DLD1 (cell line): ENCODE results near the gene GINM1.

Experiments
- in situ Hi-C: cut with HindIII; loops from 2 replicates; pipeline ENCODE4 v1.10.0; 2017; ENCODE audit warnings: low sequenced_read_pairs

The GINM1 gene

DNA sequence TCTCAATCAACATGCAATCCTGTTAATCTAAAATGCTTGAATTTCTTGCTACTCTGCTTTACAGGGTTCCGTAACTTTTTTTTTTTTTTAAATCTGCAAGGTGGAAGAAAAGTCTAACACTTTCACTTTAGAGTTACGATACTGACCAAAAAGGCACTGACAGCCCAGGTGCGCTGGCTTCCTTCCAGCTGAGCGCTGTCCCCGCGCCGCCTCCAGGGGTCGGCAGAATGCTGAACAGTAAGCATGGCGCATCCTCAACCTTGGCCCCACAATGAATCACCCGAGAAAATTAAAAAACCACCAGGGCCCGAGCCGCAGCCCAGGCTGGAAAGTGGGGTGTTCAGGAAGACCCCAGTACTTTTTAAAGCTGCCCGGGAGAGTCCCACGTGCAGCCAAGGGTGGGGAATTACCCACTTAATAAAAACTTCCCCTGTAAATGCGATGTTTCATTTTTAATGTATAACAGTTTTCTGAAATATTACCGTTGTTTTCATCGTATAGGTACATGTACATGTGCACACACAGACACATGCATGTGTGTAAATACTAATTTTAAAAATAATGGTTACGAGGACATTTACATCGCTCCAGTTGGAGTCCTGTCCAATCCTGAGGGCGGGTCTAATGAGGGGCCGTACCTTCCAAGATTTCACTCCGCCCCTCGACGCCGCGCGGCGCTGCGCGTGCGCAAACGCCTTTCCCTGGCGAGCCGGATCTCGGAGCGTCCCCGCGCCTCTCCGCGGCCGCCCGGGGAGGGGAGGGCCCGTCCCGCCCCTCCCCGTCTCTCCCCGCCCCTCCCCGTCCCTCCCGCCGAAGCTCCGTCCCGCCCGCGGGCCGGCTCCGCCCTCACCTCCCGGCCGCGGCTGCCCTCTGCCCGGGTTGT, at the start of gene GINM1:
Gene GINM1, plus strand, starts transcription at position 849 of the 883 bp plus-strand sequence. CDS start 40 bp downstream, outside the sequence.
- in situ Hi-C loops: no loop called here

GRCh38 chr6:149529650-149530049, 36.5 kb upstream of the GINM1 start:
- in situ Hi-C loops: no loop called here

DNA sequence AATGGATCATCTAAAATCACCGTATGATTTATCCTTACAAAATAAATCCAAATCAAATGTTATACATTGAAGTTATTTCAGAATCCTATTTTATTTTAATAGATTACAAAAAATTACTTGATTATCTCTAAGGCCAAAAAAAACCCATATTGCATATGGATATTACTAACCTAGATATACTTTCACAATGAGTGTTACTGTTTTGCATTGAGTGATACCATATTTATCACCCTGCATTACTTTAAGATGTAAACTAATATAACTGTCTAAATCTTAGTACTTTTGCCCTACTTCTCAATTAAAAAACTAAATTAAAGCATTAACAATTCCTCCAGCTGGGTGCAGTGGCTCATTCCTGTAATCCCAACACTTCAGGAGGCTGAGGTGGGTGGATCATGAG, 31.4 kb upstream of the GINM1 start:
- in situ Hi-C loops: no loop called here

GRCh38 chr6:149541139-149541538, 25.0 kb upstream of the GINM1 start:
- in situ Hi-C loops: no loop called here

GRCh38 chr6:149544646-149545257, 21.4 kb upstream of the GINM1 start:
- in situ Hi-C loops: no loop called here

GRCh38 chr6:149545258-149545753, 20.9 kb upstream of the GINM1 start:
- in situ Hi-C loops: no loop called here

DNA sequence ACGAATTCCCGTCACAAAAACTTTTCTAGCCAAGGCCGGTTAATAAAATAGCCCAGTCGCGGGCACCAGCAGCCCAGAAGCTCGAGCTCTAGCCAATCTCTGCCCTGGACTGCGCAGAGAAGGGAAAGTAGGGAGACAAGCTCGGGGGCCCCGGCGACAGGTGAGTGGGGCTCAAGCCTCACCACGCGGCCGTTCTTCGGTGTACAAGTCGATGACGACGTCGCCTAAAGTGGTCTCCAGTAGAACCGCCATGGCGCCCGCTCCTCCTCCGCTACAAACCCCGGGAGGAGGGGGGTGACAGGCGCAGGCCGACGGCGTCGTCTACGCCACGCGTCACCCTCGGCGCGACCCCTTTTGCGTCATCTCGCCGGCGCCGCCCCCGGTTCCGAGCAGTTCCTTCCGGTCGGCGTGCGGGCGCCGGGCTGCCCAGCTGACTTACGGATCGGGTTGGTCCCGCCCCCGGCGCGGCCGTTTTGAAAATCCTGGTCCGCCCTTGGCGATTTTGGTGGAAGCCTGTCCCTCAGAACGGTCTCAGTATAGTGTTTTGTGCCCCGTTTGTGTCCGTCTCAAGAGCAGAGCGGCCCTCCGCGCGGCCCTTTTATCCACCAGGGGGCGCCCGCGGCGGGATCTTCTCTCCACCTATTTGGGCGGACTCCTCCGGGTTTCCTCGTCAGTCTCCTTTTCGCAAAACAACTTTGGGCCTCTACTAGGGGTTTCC, 20.3 kb upstream of the GINM1 start, which contains the start of gene PPIL4:
Gene PPIL4, minus strand, starts transcription at position 290 of the 718 bp plus-strand sequence. Its CDS starts 38 bp downstream, at position 252.
- in situ Hi-C loops: no loop called here

- in situ Hi-C loops: no loop called here
Observed at GRCh38 chr6:149551920-149552319, 14.3 kb upstream of the GINM1 start.

DNA sequence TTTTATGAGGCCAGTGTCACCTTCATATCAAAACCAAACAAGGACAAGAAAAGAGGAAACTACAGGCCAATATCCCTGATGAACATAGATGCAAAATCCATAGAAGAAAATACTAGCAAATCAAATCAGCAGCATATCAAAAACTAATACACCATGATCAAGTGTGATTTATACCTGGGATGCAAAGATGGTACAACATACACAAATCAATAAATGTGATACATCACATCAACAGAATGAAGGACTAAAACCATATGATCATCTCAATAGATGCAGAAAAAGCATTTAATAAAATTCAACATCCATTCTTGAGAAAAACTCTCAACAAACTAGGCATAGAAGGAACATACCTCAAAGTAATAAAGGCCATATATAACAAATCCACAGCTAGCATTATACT, 8.1 kb upstream of the GINM1 start:
- in situ Hi-C loops: no loop called here

DNA sequence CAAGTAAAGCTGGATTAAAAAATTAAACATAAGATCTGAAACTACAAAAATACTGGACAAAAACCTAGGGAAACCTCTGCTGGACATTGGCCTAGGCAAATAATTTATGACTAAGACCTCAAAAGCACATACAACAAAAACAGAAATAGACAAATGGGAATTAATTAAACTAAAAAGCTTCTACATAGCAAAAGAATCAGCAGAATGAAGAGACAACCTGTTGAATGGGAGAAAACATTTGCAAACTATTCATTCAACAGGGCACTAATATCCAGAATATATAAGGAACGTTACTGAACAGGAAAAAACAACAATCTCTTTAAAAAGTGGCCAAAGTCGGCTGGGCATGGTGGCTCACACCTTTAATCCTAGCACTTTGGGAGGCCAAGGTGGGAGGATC, 6.8 kb upstream of the GINM1 start:
- in situ Hi-C loops: no loop called here

GRCh38 chr6:149560736-149561135, 5.4 kb upstream of the GINM1 start:
- in situ Hi-C loops: no loop called here

DNA sequence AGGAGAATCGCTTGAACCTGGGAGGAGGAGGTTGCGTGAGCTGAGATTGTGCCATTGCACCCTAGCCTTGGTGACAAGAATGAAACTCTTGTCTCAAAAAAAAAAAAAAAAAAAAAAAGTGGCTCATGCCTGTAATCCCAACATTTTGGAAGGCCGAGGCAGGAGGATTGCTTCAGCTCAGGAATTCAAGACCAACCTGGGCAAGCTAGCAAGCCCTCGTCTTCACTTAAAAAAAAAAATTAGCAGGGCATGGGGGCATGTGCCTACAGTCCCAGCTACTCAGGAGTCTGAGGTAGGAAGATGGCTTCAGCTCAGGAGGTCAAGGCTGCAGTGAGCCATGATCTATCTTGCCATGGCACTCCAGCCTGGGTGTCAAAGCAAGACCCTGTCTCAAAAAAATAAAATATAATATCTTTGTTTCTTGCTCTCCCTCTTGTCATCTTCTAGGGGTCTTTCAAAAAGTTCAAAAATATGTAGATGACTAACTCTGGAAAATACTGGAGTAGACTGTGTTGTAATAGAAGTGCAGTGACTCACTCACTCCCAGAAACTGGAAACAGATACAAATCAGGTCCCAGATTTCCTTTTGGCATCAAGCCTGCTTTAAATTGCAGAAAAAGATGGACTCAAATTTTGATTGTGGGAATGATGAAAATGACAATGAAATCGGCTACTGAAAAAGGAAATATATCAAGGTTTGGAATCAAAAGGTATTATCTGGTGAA, 2.8 kb upstream of the GINM1 start:
- in situ Hi-C loops: no loop called here

GRCh38 chr6:149563928-149564325, 2.2 kb upstream of the GINM1 start:
- in situ Hi-C loops: no loop called here

GRCh38 chr6:149566410-149567193, 427 bp downstream of the GINM1 start:
- in situ Hi-C loops: no loop called here

- in situ Hi-C loops: no loop called here
Observed at GRCh38 chr6:149567194-149567586, 1.0 kb downstream of the GINM1 start.

DNA sequence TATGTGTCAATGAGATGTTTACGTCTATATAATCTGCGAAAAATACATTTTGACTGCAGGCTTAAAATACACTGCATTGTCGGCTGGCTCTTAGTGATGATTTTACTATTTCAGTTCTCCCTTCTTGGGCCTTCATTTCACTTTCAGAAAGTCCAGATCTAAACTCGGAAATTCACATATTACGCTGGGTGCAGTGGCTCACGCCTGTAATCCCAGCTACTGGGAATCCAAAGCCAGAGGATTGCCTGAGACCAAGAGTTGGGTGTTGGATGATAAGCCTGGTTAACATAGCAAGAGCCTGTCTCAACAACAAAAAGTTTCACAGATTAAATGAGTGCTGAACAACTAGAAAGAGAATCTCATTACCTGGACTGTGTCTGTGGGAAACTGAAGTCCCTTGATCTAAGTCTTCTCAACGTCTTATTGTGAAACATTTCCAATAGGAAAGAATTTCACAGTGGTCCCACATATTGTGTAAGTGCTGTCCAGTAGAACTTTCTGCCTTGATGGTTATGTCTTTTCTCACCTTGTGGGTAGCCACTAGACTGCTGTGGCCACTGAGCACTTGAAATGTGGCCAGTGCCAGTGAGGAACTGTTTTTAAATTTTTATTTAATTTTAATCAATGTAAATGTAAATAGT, 1.9 kb downstream of the GINM1 start:
- in situ Hi-C loops: no loop called here

- in situ Hi-C loops: no loop called here
Observed at GRCh38 chr6:149580880-149581279, 14.7 kb downstream of the GINM1 start.

DNA sequence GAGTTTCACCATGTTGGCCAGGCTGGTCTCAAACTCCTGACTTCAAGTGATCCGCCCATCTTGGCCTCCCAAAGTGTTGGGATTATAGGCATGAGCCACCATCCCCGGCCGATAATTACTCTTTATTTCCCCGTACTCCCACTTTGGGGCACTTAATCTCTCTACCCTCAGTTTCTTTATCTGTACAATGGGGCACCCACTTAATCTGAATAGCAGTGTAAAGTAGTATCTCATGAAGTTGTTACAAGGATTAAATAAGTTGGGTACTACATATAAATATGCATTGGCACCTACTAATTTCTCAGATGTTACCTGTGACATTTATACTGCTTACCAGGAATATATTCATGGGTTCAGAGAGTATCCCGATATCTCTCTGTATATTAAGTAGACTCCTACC, 15.2 kb downstream of the GINM1 start:
- in situ Hi-C loops: no loop called here

DNA sequence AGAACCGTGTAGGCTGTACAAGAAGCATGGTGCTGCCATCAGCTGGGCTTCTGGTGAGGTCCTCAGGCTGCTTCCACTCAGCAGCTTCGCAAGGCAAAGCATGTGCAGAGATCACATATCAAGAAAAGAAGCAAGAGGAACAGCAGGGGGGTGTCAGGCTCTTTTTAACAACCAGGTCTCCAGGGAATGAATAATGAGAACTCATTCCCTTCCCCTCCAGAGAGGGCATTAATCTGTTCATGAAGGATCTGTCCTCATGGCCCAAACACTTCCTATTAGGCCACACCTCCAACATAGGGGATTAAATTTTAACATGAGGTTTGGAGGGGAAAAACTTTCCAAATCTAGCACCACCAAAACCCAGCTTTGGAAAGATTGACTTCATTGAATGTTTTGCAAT, 20.0 kb downstream of the GINM1 start:
- in situ Hi-C loops: no loop called here
